ENCODE results near the gene HMGN4. TPM values are rescaled to one million over a fixed set of nuclear protein-coding genes. Genes with fewer than 3 reads are reported as not detected.

The HMGN4 gene
- total RNA-seq, 2 experiments from 2014 or later, result 85.7 to 93.0 TPM

- CTCF ChIA-PET, result interaction anchor here (1.3 kb wide), 2 partner anchors 25 to 45 kb away, joined by 3 read pairs; no protein-coding TSS in a partner anchor
- no peaks in the 10 kb centered on the region for H3K36me3 Mint-ChIP-seq (ENCODE audit: low read depth)
- H3K4me1 Mint-ChIP-seq, result peaks cover 23% of the 10 kb centered on the region
- no peak for DNase-seq
- H3K27ac Mint-ChIP-seq, result no peak overlapping the region
- POLR2A ChIA-PET, result no interaction called here
- no peak overlapping the region for H3K4me3 Mint-ChIP-seq
- peaks cover 5% of the 10 kb centered on the region for H3K27me3 Mint-ChIP-seq
- no peaks in the 10 kb centered on the region for H3K9me3 Mint-ChIP-seq
Measured at GRCh38 chr6:26525838-26526237, 12.3 kb upstream of the HMGN4 start.

GRCh38 chr6:26526928-26527327 lies 11.2 kb upstream of the HMGN4 start:
- ChIA-PET CTCF (interaction anchor here (0.6 to 1.3 kb wide), 2 partner anchors 26 to 45 kb away, joined by 3 to 4 read pairs; no protein-coding TSS in a partner anchor), POLR2A (no interaction called here)
- peaks cover 3% of the 10 kb centered on the region for H3K27me3 Mint-ChIP-seq
- no peak overlapping the region for H3K27ac Mint-ChIP-seq
- H3K36me3 Mint-ChIP-seq (ENCODE audit: low read depth), result no peaks in the 10 kb centered on the region
- no peak overlapping the region for H3K4me3 Mint-ChIP-seq
- peaks cover 23% of the 10 kb centered on the region for H3K4me1 Mint-ChIP-seq
- no peak for DNase-seq
- no peaks in the 10 kb centered on the region for H3K9me3 Mint-ChIP-seq

GRCh38 chr6:26530203-26530602 lies 8.0 kb upstream of the HMGN4 start:
- H3K9me3 Mint-ChIP-seq, result no peaks in the 10 kb centered on the region
- ChIA-PET CTCF (interaction anchor here (1.1 kb wide), 2 partner anchors 65 to 189 kb away, joined by 5 to 6 read pairs; no protein-coding TSS in a partner anchor), POLR2A (interaction anchor here (0.6 kb wide), 1 partner anchor 55 kb away, joined by 4 read pairs; no protein-coding TSS in a partner anchor)
- peaks cover 35% of the 10 kb centered on the region for H3K4me1 Mint-ChIP-seq
- peaks cover 5% of the 10 kb centered on the region for H3K27me3 Mint-ChIP-seq
- DNase-seq, result no peak
- no peak overlapping the region for H3K27ac Mint-ChIP-seq
- no peak overlapping the region for H3K4me3 Mint-ChIP-seq
- H3K36me3 Mint-ChIP-seq (ENCODE audit: low read depth), result no peaks in the 10 kb centered on the region

- Mint-ChIP-seq H3K4me3 (no peak overlapping the region), H3K4me1 (peaks cover 44% of the 10 kb centered on the region), H3K27me3 (peaks cover 2% of the 10 kb centered on the region), H3K27ac (peak overlapping the region; percentile 90), H3K9me3 (no peaks in the 10 kb centered on the region), H3K36me3 (ENCODE audit: low read depth) (no peaks in the 10 kb centered on the region)
- ChIA-PET POLR2A (interaction anchor here (0.6 kb wide), 1 partner anchor 16 kb away, joined by 3 read pairs; no protein-coding TSS in a partner anchor), CTCF (interaction anchor here (1.7 to 2.5 kb wide), 2 partner anchors 12 to 190 kb away, joined by 3 to 8 read pairs; no protein-coding TSS in a partner anchor)
- no peak for DNase-seq
Measured at GRCh38 chr6:26531897-26532296, 6.3 kb upstream of the HMGN4 start.

GRCh38 chr6:26532699-26533531 lies 5.3 kb upstream of the HMGN4 start:
- H3K27ac Mint-ChIP-seq, result peak overlapping the region; percentile 90
- peak overlapping the region; percentile 90 for H3K4me3 Mint-ChIP-seq
- H3K9me3 Mint-ChIP-seq, result no peaks in the 10 kb centered on the region
- DNase-seq, result peak; percentile 91
- peaks cover 47% of the 10 kb centered on the region for H3K4me1 Mint-ChIP-seq
- no peaks in the 10 kb centered on the region for H3K36me3 Mint-ChIP-seq (ENCODE audit: low read depth)
- peaks cover 2% of the 10 kb centered on the region for H3K27me3 Mint-ChIP-seq
- CTCF ChIA-PET, result interaction anchor here (0.8 to 2.5 kb wide), 11 partner anchors 10 to 211 kb away, joined by 3 to 8 read pairs (median 3); no protein-coding TSS in a partner anchor
- POLR2A ChIA-PET, result no interaction called here

- H3K9me3 Mint-ChIP-seq, result no peaks in the 10 kb centered on the region
- H3K36me3 Mint-ChIP-seq (ENCODE audit: low read depth), result no peaks in the 10 kb centered on the region
- H3K4me1 Mint-ChIP-seq, result peaks cover 47% of the 10 kb centered on the region
- ChIA-PET POLR2A (interaction anchor here (0.6 kb wide), 1 partner anchor 260 kb away, joined by 7 read pairs; no protein-coding TSS in a partner anchor), CTCF (interaction anchor here (0.8 to 2.5 kb wide), 11 partner anchors 11 to 212 kb away, joined by 3 to 8 read pairs (median 3); no protein-coding TSS in a partner anchor)
- peaks cover 2% of the 10 kb centered on the region for H3K27me3 Mint-ChIP-seq
- H3K27ac Mint-ChIP-seq, result peak overlapping the region; percentile 90
- H3K4me3 Mint-ChIP-seq, result peak overlapping the region; percentile 90
- DNase-seq, result no peak
Measured at GRCh38 chr6:26533532-26533931, 4.6 kb upstream of the HMGN4 start.

GRCh38 chr6:26534681-26535465 lies 3.3 kb upstream of the HMGN4 start:
- Mint-ChIP-seq H3K36me3 (ENCODE audit: low read depth) (peaks cover 9% of the 10 kb centered on the region), H3K4me3 (no peak overlapping the region), H3K4me1 (peaks cover 55% of the 10 kb centered on the region), H3K9me3 (no peaks in the 10 kb centered on the region), H3K27me3 (peaks cover 2% of the 10 kb centered on the region), H3K27ac (peak overlapping the region; percentile 36)
- ChIA-PET CTCF (interaction anchor here (0.8 to 1.8 kb wide), 3 partner anchors 11 to 193 kb away, joined by 3 to 5 read pairs (median 4); no protein-coding TSS in a partner anchor), POLR2A (no interaction called here)
- no peak for DNase-seq

- Mint-ChIP-seq H3K27ac (peak overlapping the region; percentile 99), H3K36me3 (ENCODE audit: low read depth) (peaks cover 25% of the 10 kb centered on the region), H3K9me3 (no peaks in the 10 kb centered on the region), H3K4me1 (peaks cover 65% of the 10 kb centered on the region), H3K4me3 (peak overlapping the region; percentile 85), H3K27me3 (peaks cover 2% of the 10 kb centered on the region)
- POLR2A ChIA-PET, result interaction anchor here (0.7 kb wide), 1 partner anchor 17 kb away, joined by 5 read pairs; no protein-coding TSS in a partner anchor
- DNase-seq, result peak; percentile 50
- CTCF ChIA-PET, result interaction anchor here (0.6 to 2.6 kb wide), 13 partner anchors 12 to 641 kb away, joined by 3 to 15 read pairs (median 5); no protein-coding TSS in a partner anchor
Measured at GRCh38 chr6:26536571-26537159, 1.5 kb upstream of the HMGN4 start.

- Mint-ChIP-seq H3K4me3 (peak overlapping the region; percentile 85), H3K27ac (peak overlapping the region; percentile 99), H3K9me3 (no peaks in the 10 kb centered on the region), H3K4me1 (peaks cover 64% of the 10 kb centered on the region), H3K36me3 (ENCODE audit: low read depth) (peaks cover 28% of the 10 kb centered on the region), H3K27me3 (peaks cover 2% of the 10 kb centered on the region)
- peak; percentile 86 for DNase-seq
- CTCF ChIA-PET, result interaction anchor here (0.6 to 2.6 kb wide), 12 partner anchors 12 to 640 kb away, joined by 3 to 15 read pairs (median 4); no protein-coding TSS in a partner anchor
- POLR2A ChIA-PET, result interaction anchor here (0.5 to 1.9 kb wide), 7 partner anchors 17 to 949 kb away, joined by 3 to 6 read pairs (median 4); a partner anchor contains a TSS
Measured at GRCh38 chr6:26537160-26537845, 863 bp upstream of the HMGN4 start.

GRCh38 chr6:26538572-26538902 lies 371 bp downstream of the HMGN4 start:
- DNase-seq, result no peak
- Mint-ChIP-seq H3K27me3 (no peaks in the 10 kb centered on the region), H3K27ac (peak overlapping the region; percentile 99), H3K36me3 (ENCODE audit: low read depth) (peaks cover 34% of the 10 kb centered on the region), H3K4me3 (peak overlapping the region; percentile 85), H3K9me3 (no peaks in the 10 kb centered on the region), H3K4me1 (peaks cover 59% of the 10 kb centered on the region)
- ChIA-PET CTCF (interaction anchor here (1.2 to 2.6 kb wide), 6 partner anchors 11 to 230 kb away, joined by 4 to 15 read pairs (median 8); no protein-coding TSS in a partner anchor), POLR2A (interaction anchor here (0.9 to 1.9 kb wide), 2 partner anchors 65 to 322 kb away, joined by 3 to 6 read pairs; a partner anchor contains a TSS)

GRCh38 chr6:26539071-26539615 lies 977 bp downstream of the HMGN4 start:
- Mint-ChIP-seq H3K9me3 (no peaks in the 10 kb centered on the region), H3K36me3 (ENCODE audit: low read depth) (peaks cover 39% of the 10 kb centered on the region), H3K27me3 (no peaks in the 10 kb centered on the region), H3K4me1 (peaks cover 60% of the 10 kb centered on the region), H3K4me3 (peak overlapping the region; percentile 85), H3K27ac (peak overlapping the region; percentile 99)
- CTCF ChIA-PET, result interaction anchor here (1.1 to 2.6 kb wide), 5 partner anchors 10 to 198 kb away, joined by 4 to 15 read pairs (median 7); no protein-coding TSS in a partner anchor
- POLR2A ChIA-PET, result interaction anchor here (1.9 kb wide), 1 partner anchor 65 kb away, joined by 6 read pairs; no protein-coding TSS in a partner anchor
- no peak for DNase-seq
